Prostate gland (tissue), 2 donors: ENCODE data around the gene ZFYVE9.

ENCODE experiments used
- POLR2A ChIP-seq: fragments of 450-650 bp; IDR thresholded peaks from one replicate; pipeline ENCODE4 v1.6.1; 2016; ENCODE audit warnings: antibody characterized with exemption, mild to moderate bottlenecking
- TF ChIP-seq, protein P1 (sequence below), 4 experiments: fragments of 200-600 bp in 2 of 4; fragments of 450-650 bp in 2 of 4; sonication (generic) in 2 of 4; IDR thresholded peaks; 1 replicate in 3 of 4; 2 replicates in 1 of 4; pipeline ENCODE4 v1.5.1; 2016 to 2019; ENCODE audit warnings: antibody characterized with exemption in 4 of 4, mild to moderate bottlenecking in 2 of 4, moderate library complexity in 2 of 4

DNA sequence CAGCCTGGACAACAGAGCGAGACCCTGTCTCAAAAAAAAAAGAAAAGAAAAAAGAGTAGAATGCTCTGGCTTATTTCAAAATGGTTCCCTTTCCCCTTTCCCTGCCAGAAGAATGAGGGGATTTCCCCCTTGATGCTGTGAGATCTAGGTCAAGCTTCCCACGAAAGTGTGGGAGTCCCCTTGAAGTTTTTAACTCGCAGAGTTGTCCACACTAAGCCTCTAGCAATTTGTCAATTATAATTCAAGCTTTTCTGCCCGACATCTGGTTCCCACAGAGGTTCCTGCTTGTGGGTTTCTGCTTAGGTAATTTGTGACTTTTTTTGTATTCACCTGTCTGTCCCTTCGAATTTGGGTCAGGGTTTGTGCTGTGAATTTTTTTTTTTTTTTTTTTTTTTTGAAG is 62.8 kb downstream of the ZFYVE9 start:
- TF ChIP-seq, protein P1, sequence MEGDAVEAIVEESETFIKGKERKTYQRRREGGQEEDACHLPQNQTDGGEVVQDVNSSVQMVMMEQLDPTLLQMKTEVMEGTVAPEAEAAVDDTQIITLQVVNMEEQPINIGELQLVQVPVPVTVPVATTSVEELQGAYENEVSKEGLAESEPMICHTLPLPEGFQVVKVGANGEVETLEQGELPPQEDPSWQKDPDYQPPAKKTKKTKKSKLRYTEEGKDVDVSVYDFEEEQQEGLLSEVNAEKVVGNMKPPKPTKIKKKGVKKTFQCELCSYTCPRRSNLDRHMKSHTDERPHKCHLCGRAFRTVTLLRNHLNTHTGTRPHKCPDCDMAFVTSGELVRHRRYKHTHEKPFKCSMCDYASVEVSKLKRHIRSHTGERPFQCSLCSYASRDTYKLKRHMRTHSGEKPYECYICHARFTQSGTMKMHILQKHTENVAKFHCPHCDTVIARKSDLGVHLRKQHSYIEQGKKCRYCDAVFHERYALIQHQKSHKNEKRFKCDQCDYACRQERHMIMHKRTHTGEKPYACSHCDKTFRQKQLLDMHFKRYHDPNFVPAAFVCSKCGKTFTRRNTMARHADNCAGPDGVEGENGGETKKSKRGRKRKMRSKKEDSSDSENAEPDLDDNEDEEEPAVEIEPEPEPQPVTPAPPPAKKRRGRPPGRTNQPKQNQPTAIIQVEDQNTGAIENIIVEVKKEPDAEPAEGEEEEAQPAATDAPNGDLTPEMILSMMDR (IDR thresholded peaks at IDR 0.05): no peak
- no peak for TF ChIP-seq POLR2A
